Prostate gland (tissue), 2 donors: ENCODE results near the gene KCNK18. TPM values are rescaled to one million over a fixed set of nuclear protein-coding genes. Genes with fewer than 3 reads are reported as not detected.

Experiments used
- DNase-seq: peaks from one replicate; pipeline ENCODE4 v3.0.0-alpha.2; 2019; ENCODE audit warnings: low spot score
- H3K27ac ChIP-seq, 2 donors: fragments of 200-600 bp; sonication (generic); 2 replicates each; pipeline ENCODE4 v1.5.1; 2017 to 2019
- H3K27me3 ChIP-seq: fragments of 200-600 bp; sonication (generic); replicated peaks from 2 replicates; pipeline ENCODE4 v1.5.1; 2019; ENCODE audit not compliant: insufficient read depth
- H3K36me3 ChIP-seq, 2 donors: fragments of 200-600 bp; sonication (generic); 1 replicate in 1 of 2; 2 replicates in 1 of 2; pipeline versions ENCODE4 v1.5.1 to v1.8.1; 2017 to 2019
- H3K4me1 ChIP-seq: fragments of 200-600 bp; sonication (generic); replicated peaks from 2 replicates; pipeline ENCODE4 v1.5.1; 2019
- H3K4me3 ChIP-seq, 2 donors: fragments of 200-600 bp; sonication (generic); 2 replicates each; pipeline ENCODE4 v1.5.1; 2017 to 2019
- H3K9me3 ChIP-seq: fragments of 200-600 bp; sonication (generic); 2 replicates; pipeline ENCODE4 v1.5.1; 2017
- POLR2A ChIP-seq: fragments of 450-650 bp; IDR thresholded peaks from one replicate; pipeline ENCODE4 v1.6.1; 2016; ENCODE audit warnings: antibody characterized with exemption, mild to moderate bottlenecking
- POLR2AphosphoS5 ChIP-seq: sonication (generic); formaldehyde crosslinking; IDR thresholded peaks from one replicate; pipeline ENCODE4 v1.6.1; 2017; ENCODE audit warnings: antibody characterized with exemption
- WGBS: methylation state at CpG from one replicate; pipeline ENCODE4 v1.1.5; 2018; 5-methylcytosine and 5-hydroxymethylcytosine counted together
- intact Hi-C: fragments of 100-400 bp; cut with DNase I; formaldehyde crosslinking; loops from one replicate; pipeline ENCODE4 v1.14.2; 2022
- total RNA-seq, 2 donors: library from RNA; depleted of rRNA; stranded (reverse); fragments of >200 nt; gene quantifications; one replicate each; pipeline ENCODE4 v1.1.0, GENCODE V29; 2016
- TF ChIP-seq, protein P1 (sequence below), 4 experiments: fragments of 200-600 bp in 2 of 4; fragments of 450-650 bp in 2 of 4; sonication (generic) in 2 of 4; IDR thresholded peaks; 1 replicate in 3 of 4; 2 replicates in 1 of 4; pipeline ENCODE4 v1.5.1; 2016 to 2019; ENCODE audit warnings: antibody characterized with exemption in 4 of 4, mild to moderate bottlenecking in 2 of 4, moderate library complexity in 2 of 4

The KCNK18 gene
- total RNA-seq, 2 donors from 2014 or later, result not detected

DNA sequence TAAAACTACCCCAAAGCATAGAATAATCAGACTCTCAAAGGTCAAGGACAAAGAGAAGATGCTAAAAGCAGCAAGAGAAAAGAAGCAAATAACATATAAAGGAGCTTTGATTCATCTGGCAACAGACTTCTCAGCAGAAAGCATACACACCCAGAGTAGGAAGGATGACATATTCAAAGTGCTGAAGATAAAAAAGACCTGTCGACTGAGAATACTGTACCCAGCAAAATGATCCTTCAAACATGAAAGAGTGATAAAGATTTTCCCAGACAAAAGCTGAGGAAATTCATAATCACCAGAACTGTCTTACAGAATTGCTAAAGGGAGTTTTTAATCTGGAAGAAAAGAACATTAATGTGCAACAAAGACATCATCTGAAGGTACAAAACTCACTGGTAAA is 14.9 kb downstream of the KCNK18 start:
- no peak overlapping the region for H3K4me3 ChIP-seq
- H3K4me1 ChIP-seq, result peaks cover 9% of the 10 kb centered on the region
- DNase-seq, result no peak
- peaks cover 3% of the 10 kb centered on the region for H3K27me3 ChIP-seq
- no peak overlapping the region for H3K27ac ChIP-seq
- H3K9me3 ChIP-seq, result no peaks in the 10 kb centered on the region
- TF ChIP-seq POLR2AphosphoS5, result no peak
- TF ChIP-seq, protein P1, sequence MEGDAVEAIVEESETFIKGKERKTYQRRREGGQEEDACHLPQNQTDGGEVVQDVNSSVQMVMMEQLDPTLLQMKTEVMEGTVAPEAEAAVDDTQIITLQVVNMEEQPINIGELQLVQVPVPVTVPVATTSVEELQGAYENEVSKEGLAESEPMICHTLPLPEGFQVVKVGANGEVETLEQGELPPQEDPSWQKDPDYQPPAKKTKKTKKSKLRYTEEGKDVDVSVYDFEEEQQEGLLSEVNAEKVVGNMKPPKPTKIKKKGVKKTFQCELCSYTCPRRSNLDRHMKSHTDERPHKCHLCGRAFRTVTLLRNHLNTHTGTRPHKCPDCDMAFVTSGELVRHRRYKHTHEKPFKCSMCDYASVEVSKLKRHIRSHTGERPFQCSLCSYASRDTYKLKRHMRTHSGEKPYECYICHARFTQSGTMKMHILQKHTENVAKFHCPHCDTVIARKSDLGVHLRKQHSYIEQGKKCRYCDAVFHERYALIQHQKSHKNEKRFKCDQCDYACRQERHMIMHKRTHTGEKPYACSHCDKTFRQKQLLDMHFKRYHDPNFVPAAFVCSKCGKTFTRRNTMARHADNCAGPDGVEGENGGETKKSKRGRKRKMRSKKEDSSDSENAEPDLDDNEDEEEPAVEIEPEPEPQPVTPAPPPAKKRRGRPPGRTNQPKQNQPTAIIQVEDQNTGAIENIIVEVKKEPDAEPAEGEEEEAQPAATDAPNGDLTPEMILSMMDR (IDR thresholded peaks at IDR 0.05), result no peak
- no peak for TF ChIP-seq POLR2A
- intact Hi-C loops, result loop anchor here (10.0 kb wide), 2 partner anchors 103 to 1033 kb away; no protein-coding TSS in a partner anchor
- no peaks in the 10 kb centered on the region for H3K36me3 ChIP-seq
- WGBS, result 87% methylated on average over 1 of the region's 1 CpG

DNA sequence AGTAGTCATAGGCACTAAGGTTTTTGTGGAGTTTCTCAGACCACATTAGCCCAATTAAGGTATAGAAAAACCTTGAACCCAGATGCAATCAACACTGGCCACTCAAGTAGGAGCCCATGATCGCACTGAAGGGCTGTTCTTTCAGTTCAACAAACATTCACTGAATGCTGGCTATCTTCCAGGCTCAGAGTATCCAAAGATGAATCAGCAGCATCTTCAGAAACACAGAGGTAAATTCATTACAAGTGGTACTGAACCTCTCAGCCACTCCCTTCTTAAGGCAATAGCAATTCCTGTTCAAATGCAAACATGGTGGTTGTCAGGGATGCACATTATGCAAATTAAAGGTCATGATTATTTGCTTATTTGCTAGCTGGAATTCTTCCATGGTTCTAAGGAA is 17.1 kb downstream of the KCNK18 start:
- no peaks in the 10 kb centered on the region for H3K27me3 ChIP-seq
- TF ChIP-seq POLR2A (no peak), POLR2AphosphoS5 (no peak)
- TF ChIP-seq, protein P1 (IDR thresholded peaks at IDR 0.05), result no peak
- H3K27ac ChIP-seq, result no peak overlapping the region
- no peaks in the 10 kb centered on the region for H3K9me3 ChIP-seq
- intact Hi-C loops, result loop anchor here (10.0 kb wide), 2 partner anchors 100 to 1030 kb away; no protein-coding TSS in a partner anchor
- peaks cover 10% of the 10 kb centered on the region for H3K4me1 ChIP-seq
- WGBS, result 43% methylated on average over 1 of the region's 1 CpG
- H3K36me3 ChIP-seq, result no peaks in the 10 kb centered on the region
- no peak overlapping the region for H3K4me3 ChIP-seq
- DNase-seq, result no peak

DNA sequence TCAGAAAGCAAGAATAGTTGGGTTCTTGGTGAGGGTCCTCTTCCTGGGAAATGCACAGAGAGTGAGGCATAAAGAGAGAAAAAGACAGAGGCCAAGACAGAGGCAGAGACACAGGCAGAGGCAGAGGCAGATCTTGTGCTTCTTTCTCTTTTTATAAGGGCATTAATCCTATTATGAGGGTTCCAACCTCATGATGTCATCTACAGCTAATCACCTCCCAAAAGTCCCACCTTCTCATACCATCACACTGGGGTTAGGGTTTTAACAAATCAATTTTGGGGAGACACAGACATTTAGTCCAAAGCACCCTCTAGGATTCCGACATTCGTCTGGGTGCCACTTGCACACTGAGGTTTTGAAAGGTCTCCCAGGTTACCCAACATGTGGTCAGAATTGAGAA is 17.8 kb downstream of the KCNK18 start:
- peaks cover 10% of the 10 kb centered on the region for H3K4me1 ChIP-seq
- no peak for DNase-seq
- no peaks in the 10 kb centered on the region for H3K36me3 ChIP-seq
- H3K9me3 ChIP-seq, result no peaks in the 10 kb centered on the region
- TF ChIP-seq POLR2A, result no peak
- TF ChIP-seq, protein P1 (IDR thresholded peaks at IDR 0.05), result no peak
- no peak for TF ChIP-seq POLR2AphosphoS5
- H3K4me3 ChIP-seq, result no peak overlapping the region
- 73% methylated on average over 2 of the region's 2 CpGs for WGBS
- H3K27ac ChIP-seq, result no peak overlapping the region
- intact Hi-C loops, result loop anchor here (10.0 kb wide), 2 partner anchors 100 to 1030 kb away; no protein-coding TSS in a partner anchor
- H3K27me3 ChIP-seq, result no peaks in the 10 kb centered on the region

DNA sequence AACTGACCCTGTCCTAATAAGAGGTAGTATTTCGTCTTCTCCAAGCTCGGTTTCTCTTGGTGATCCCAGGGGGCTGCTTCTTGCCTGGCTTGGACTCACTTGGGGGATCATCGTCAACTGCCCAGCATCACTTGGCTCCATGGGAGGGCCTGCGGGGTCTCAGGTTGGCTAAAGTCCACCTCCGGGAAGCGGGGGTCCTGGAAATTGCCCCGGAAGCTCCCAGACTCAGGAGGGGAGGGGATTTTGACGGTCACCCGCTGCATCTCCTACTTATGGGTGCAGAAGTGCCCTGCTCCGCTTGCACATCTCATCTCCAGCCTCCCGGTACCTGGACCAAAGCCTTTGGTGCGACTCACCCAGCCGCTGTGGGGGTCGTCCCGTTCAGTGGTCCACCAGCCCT is 18.7 kb downstream of the KCNK18 start:
- Histone ChIP-seq H3K27me3 (no peaks in the 10 kb centered on the region), H3K36me3 (no peaks in the 10 kb centered on the region), H3K4me1 (peaks cover 10% of the 10 kb centered on the region), H3K4me3 (no peak overlapping the region), H3K27ac (no peak overlapping the region), H3K9me3 (no peaks in the 10 kb centered on the region)
- intact Hi-C loops, result loop anchor here (10.0 kb wide), 2 partner anchors 99 to 1029 kb away; no protein-coding TSS in a partner anchor
- 70% methylated on average over 15 of the region's 15 CpGs for WGBS
- TF ChIP-seq POLR2A (no peak), POLR2AphosphoS5 (no peak)
- no peak for DNase-seq

DNA sequence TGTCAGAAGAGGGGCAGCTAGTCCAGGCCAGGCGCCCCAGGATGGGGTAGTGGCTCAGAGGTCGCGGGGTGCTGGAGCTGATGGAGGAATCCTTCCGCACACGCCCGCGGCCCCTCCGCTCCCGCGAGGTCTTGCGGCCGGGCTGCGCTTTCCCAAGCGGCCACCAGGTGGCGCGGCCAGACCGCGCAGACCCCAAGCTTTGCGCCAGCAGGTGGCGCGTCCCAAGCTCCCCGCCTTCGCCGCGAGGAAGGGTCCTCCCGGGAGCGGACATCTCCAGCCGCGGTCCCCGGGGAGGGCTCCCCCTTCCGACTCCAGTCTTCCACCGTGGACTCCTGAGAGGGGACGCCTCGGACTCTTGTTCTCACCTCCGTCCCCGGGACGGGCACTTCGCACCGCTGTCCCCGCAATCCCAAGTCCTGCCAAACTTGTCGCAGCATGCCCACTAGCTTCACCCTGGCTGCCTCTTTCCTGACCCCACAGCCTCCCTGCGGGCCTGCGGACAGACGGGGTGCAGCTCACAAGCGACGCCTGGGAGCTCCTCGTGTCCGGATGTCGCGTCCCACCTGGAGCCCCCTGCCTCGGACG is 19.4 kb downstream of the KCNK18 start:
- TF ChIP-seq POLR2AphosphoS5 (no peak), POLR2A (no peak)
- TF ChIP-seq, protein P1 (IDR thresholded peaks at IDR 0.05), result peak; percentile 99 to 100 (median 100)
- H3K27ac ChIP-seq, result no peak overlapping the region
- H3K4me3 ChIP-seq, result peak overlapping the region; percentile 20 to 43
- intact Hi-C loops, result loop anchor here (10.0 kb wide), 2 partner anchors 98 to 1028 kb away; no protein-coding TSS in a partner anchor
- 2% methylated on average over 43 of the region's 52 CpGs for WGBS
- DNase-seq, result peak; percentile 46
- H3K4me1 ChIP-seq, result peaks cover 10% of the 10 kb centered on the region
- H3K9me3 ChIP-seq, result no peaks in the 10 kb centered on the region
- no peaks in the 10 kb centered on the region for H3K36me3 ChIP-seq
- H3K27me3 ChIP-seq, result no peaks in the 10 kb centered on the region
